GM12875 (cell line): ENCODE measurements around the gene TNNI2.

Source experiments
- H3K4me3 ChIP-seq: one replicate; pipeline ENCODE4 v1.5.1; 2011; ENCODE audit warnings: low read depth, low read length, control low read depth
- TF ChIP-seq, protein P1 (sequence below): IDR thresholded peaks from 2 replicates; pipeline ENCODE4 v1.5.1; 2011; ENCODE audit warnings: low read depth, mild to moderate bottlenecking, control low read depth, inconsistent platforms, low read length, moderate library complexity, borderline replicate concordance; ENCODE audit not compliant: insufficient read depth

TNNI2 gene

GRCh38 chr11:1866776-1867175 is 28.0 kb downstream of the TNNI2 start:
- no peak overlapping the region for H3K4me3 ChIP-seq
- TF ChIP-seq, protein P1, sequence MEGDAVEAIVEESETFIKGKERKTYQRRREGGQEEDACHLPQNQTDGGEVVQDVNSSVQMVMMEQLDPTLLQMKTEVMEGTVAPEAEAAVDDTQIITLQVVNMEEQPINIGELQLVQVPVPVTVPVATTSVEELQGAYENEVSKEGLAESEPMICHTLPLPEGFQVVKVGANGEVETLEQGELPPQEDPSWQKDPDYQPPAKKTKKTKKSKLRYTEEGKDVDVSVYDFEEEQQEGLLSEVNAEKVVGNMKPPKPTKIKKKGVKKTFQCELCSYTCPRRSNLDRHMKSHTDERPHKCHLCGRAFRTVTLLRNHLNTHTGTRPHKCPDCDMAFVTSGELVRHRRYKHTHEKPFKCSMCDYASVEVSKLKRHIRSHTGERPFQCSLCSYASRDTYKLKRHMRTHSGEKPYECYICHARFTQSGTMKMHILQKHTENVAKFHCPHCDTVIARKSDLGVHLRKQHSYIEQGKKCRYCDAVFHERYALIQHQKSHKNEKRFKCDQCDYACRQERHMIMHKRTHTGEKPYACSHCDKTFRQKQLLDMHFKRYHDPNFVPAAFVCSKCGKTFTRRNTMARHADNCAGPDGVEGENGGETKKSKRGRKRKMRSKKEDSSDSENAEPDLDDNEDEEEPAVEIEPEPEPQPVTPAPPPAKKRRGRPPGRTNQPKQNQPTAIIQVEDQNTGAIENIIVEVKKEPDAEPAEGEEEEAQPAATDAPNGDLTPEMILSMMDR: no peak

DNA sequence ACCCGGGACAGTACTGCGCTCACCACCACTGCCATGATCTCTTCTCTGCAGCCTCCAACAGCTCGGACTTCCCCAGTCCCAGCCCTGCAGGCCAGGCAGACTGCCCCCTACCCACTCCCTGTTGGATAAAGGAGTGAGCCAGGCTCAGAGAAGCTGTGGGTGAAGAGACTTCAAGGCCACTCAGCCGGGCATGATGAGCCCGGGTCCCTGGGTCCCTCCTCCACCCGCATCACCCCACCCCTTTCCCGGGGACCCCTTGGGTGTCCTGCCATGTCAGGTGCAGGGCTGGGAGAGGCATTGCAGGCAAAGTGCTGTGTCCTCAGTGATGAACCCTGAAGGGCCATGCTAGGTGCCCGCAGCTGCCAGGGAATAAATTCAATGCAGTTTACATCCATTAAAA is 28.6 kb downstream of the TNNI2 start:
- H3K4me3 ChIP-seq: no peak overlapping the region
- TF ChIP-seq, protein P1: no peak

DNA sequence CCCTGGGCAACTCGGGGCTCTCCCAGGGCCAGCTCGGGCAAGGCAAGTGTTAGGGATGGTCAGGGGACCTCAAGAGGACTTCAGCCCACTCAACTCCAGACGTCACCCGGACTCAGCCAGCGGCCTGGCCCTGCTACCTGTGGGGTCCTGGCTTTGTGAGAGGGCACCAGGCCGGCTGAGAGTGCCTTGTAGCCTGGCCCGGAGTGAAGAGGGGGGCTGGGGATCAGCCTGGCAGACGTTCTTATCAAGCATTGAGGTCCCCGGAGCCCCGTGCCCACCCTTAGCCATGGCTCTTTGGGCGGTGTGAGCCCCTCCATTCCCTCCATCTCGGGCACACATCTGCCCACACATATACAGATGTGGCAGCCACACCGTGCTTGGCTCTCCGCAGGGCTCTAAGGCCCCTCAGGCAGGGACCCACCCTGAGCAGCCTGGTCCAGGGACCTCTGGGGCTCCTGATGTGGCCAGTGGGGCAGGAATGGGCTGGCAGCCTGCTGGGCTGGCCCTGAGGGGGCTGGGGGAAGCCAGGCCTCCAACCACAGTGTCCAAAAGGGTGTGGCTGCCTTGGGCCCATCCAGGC is 29.4 kb downstream of the TNNI2 start:
- TF ChIP-seq, protein P1: no peak
- H3K4me3 ChIP-seq: no peak overlapping the region

DNA sequence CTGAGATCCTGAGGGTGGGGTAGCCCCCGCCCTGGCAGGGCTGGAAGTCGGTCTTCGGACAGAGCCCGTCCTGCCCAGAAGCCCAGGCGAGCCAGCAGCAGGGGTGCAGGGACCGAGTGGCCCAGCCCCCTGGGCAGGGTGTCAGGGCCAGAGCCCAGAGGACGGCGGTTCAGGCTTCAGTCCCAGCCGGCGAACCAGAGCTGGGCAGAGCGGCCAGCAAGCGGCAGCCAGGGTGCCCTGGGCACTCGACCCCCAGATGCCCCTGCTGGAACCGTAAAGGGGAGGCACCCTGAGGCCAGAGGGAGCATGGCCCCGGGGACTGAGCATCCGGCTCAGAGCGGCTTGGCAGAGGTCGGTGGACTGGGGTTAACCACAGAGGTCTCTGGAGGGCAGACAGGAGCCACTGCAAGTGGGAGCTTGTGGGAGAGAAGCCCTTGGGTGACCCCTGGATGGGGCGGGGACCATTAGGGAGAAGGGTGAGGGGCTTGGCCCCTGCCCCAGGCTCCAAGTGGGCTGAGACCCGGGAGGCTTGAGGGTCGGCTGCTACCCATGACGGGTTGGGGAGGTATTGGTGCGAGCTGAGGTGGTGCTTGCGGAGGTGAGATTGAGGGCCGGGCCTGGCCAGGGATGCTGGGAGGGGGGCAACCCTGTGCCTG is 30.0 kb downstream of the TNNI2 start:
- TF ChIP-seq, protein P1: no peak
- H3K4me3 ChIP-seq: no peak overlapping the region

GRCh38 chr11:1869427-1870325 is 30.9 kb downstream of the TNNI2 start:
- H3K4me3 ChIP-seq: no peak overlapping the region
- TF ChIP-seq, protein P1: no peak

DNA sequence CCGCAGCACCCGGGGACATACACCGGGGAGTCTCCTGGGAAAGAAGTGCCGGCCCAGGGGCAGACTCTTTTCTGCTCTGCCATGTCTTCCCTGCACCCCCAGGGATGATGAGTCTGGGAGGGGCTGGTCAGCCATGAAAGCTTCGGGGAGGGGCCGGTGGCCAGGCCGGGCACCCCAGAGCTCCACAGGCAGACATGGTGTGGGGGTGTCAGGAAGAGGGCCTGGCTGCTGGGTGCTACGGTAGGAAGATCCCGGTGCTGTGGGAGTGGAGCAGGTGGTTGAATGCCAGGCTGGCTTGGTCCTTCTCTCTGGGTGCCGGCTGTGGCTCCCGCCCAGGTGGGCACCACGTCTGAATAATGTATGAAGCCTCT is 31.5 kb downstream of the TNNI2 start:
- H3K4me3 ChIP-seq: no peak overlapping the region
- TF ChIP-seq, protein P1: no peak
